ENCODE measurements around the gene JAZF1. TPM values are rescaled to one million over a fixed set of nuclear protein-coding genes. Genes with fewer than 3 reads are reported as not detected.

The JAZF1 gene
- total RNA-seq, 2 experiments from 2014 or later: 3.3 to 4.0 TPM

GRCh38 chr7:28170701-28171100 lies 9.9 kb downstream of the JAZF1 start:
- CTCF ChIA-PET: no interaction called here

GRCh38 chr7:28169230-28169629 lies 11.4 kb downstream of the JAZF1 start:
- intact Hi-C loops (cut with micrococcal nuclease): no loop called here
- ChIA-PET CTCF (no interaction called here), POLR2A (no interaction called here)
- DNase-seq (no peak), ATAC-seq (no peak)
- Mint-ChIP-seq H3K36me3 (ENCODE audit: low read depth) (no peaks in the 10 kb centered on the region), H3K27me3 (no peaks in the 10 kb centered on the region), H3K4me1 (ENCODE audit: low read depth) (peaks cover 20% of the 10 kb centered on the region), H3K27ac (no peak overlapping the region), H3K9me3 (no peaks in the 10 kb centered on the region), H3K4me3 (no peak overlapping the region)
- TF ChIP-seq CTCF (IDR thresholded peaks at IDR 0.05): no peak

More at GRCh38 chr7:28170701-28171100, 9.9 kb downstream of the JAZF1 start:
- H3K27ac Mint-ChIP-seq: no peak overlapping the region
- POLR2A ChIA-PET: no interaction called here
- intact Hi-C loops (cut with micrococcal nuclease): no loop called here
- H3K27me3 Mint-ChIP-seq: no peaks in the 10 kb centered on the region
- ATAC-seq (no peak), DNase-seq (no peak)
- H3K9me3 Mint-ChIP-seq: no peaks in the 10 kb centered on the region
- no peaks in the 10 kb centered on the region for H3K36me3 Mint-ChIP-seq (ENCODE audit: low read depth)
- peaks cover 29% of the 10 kb centered on the region for H3K4me1 Mint-ChIP-seq (ENCODE audit: low read depth)
- no peak overlapping the region for H3K4me3 Mint-ChIP-seq
- no peak for TF ChIP-seq CTCF (IDR thresholded peaks at IDR 0.05)

GRCh38 chr7:28168393-28169158 lies 12.0 kb downstream of the JAZF1 start:
- CTCF ChIA-PET: no interaction called here
- Mint-ChIP-seq H3K4me3 (no peak overlapping the region), H3K4me1 (ENCODE audit: low read depth) (peaks cover 16% of the 10 kb centered on the region), H3K36me3 (ENCODE audit: low read depth) (no peaks in the 10 kb centered on the region), H3K27me3 (no peaks in the 10 kb centered on the region), H3K27ac (no peak overlapping the region), H3K9me3 (no peaks in the 10 kb centered on the region)
- TF ChIP-seq CTCF (IDR thresholded peaks at IDR 0.05): no peak
- POLR2A ChIA-PET: no interaction called here
- intact Hi-C loops (cut with micrococcal nuclease): no loop called here
- peak; percentile 24 for ATAC-seq
- DNase-seq: no peak

GRCh38 chr7:28166982-28167715 lies 13.4 kb downstream of the JAZF1 start:
- intact Hi-C loops (cut with micrococcal nuclease): no loop called here
- Mint-ChIP-seq H3K27me3 (no peaks in the 10 kb centered on the region), H3K27ac (no peak overlapping the region), H3K4me3 (no peak overlapping the region), H3K36me3 (ENCODE audit: low read depth) (no peaks in the 10 kb centered on the region), H3K9me3 (no peaks in the 10 kb centered on the region), H3K4me1 (ENCODE audit: low read depth) (peaks cover 16% of the 10 kb centered on the region)
- POLR2A ChIA-PET: no interaction called here
- no peak for TF ChIP-seq CTCF (IDR thresholded peaks at IDR 0.05)
- ATAC-seq (no peak), DNase-seq (no peak)
- CTCF ChIA-PET: interaction anchor here (1.2 kb wide), 1 partner anchor 9 kb away, joined by 3 read pairs; no protein-coding TSS in a partner anchor

All from activated CD8-positive, alpha-beta T cell treated with anti-CD3 and anti-CD28 coated beads for 36 hours (primary cell).